Thyroid gland (tissue), 4 donors: ENCODE results near the gene PROM1. TPM values are rescaled to one million over a fixed set of nuclear protein-coding genes. Genes with fewer than 3 reads are reported as not detected.

Experiments used
- DNase-seq, 2 donors: peaks; one replicate each; pipeline ENCODE4 v3.0.0-alpha.2; 2019
- H3K27ac ChIP-seq, 3 donors: fragments of 200-600 bp; sonication (generic); 1 replicate in 2 of 3; 2 replicates in 1 of 3; pipeline ENCODE4 v1.5.1; 2016 to 2019; ENCODE audit warnings: mild to moderate bottlenecking in 1 of 3, moderate library complexity in 1 of 3
- H3K27me3 ChIP-seq: fragments of 200-600 bp; sonication (generic); one replicate; pipeline ENCODE4 v1.5.1; 2019
- H3K36me3 ChIP-seq, 2 donors: fragments of 200-600 bp; sonication (generic); one replicate each; pipeline ENCODE4 v1.5.1; 2016 to 2019
- H3K4me1 ChIP-seq, 2 donors: fragments of 200-600 bp; sonication (generic); one replicate each; pipeline ENCODE4 v1.5.1; 2017 to 2019
- H3K4me3 ChIP-seq, 3 donors: fragments of 200-600 bp; sonication (generic); replicated peaks in 1 of 3; 1 replicate in 2 of 3; 2 replicates in 1 of 3; pipeline ENCODE4 v1.5.1; 2016; ENCODE audit warnings: mild to moderate bottlenecking in 1 of 3
- H3K9me3 ChIP-seq: fragments of 200-600 bp; sonication (generic); one replicate; pipeline ENCODE4 v1.5.1; 2017
- POLR2A ChIP-seq, 2 donors: fragments of 450-650 bp; IDR thresholded peaks; one replicate each; pipeline ENCODE4 v1.6.1; 2017; ENCODE audit warnings: antibody characterized with exemption in 2 of 2, mild to moderate bottlenecking in 2 of 2, moderate library complexity in 1 of 2
- WGBS, 2 donors: methylation state at CpG; one replicate each; pipeline ENCODE4 v1.1.5; 2017; 5-methylcytosine and 5-hydroxymethylcytosine counted together
- intact Hi-C: fragments of 100-400 bp; cut with DNase I; formaldehyde crosslinking; loops from one replicate; pipeline ENCODE4 v1.15.1; 2023
- total RNA-seq, 4 donors: library from RNA; depleted of rRNA; stranded (reverse); fragments of >200 nt; gene quantifications; one replicate each; pipeline ENCODE4 v1.2.3, GENCODE V29; 2016
- TF ChIP-seq, protein P1 (sequence below), 6 experiments: fragments of 200-600 bp in 3 of 6; fragments of 450-650 bp in 3 of 6; sonication (generic) in 3 of 6; IDR thresholded peaks; one replicate each; pipeline ENCODE4 v1.5.1; 2016 to 2019; ENCODE audit warnings: antibody characterized with exemption in 6 of 6, mild to moderate bottlenecking in 2 of 6, inconsistent platforms in 1 of 6, moderate library complexity in 1 of 6

Gene PROM1, protein sequence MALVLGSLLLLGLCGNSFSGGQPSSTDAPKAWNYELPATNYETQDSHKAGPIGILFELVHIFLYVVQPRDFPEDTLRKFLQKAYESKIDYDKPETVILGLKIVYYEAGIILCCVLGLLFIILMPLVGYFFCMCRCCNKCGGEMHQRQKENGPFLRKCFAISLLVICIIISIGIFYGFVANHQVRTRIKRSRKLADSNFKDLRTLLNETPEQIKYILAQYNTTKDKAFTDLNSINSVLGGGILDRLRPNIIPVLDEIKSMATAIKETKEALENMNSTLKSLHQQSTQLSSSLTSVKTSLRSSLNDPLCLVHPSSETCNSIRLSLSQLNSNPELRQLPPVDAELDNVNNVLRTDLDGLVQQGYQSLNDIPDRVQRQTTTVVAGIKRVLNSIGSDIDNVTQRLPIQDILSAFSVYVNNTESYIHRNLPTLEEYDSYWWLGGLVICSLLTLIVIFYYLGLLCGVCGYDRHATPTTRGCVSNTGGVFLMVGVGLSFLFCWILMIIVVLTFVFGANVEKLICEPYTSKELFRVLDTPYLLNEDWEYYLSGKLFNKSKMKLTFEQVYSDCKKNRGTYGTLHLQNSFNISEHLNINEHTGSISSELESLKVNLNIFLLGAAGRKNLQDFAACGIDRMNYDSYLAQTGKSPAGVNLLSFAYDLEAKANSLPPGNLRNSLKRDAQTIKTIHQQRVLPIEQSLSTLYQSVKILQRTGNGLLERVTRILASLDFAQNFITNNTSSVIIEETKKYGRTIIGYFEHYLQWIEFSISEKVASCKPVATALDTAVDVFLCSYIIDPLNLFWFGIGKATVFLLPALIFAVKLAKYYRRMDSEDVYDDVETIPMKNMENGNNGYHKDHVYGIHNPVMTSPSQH
- 1 to 10 TPM in 3 of 4 donors, under 1 TPM in 1; 0.67 to 9.9 (median 2.3) TPM for total RNA-seq

DNA sequence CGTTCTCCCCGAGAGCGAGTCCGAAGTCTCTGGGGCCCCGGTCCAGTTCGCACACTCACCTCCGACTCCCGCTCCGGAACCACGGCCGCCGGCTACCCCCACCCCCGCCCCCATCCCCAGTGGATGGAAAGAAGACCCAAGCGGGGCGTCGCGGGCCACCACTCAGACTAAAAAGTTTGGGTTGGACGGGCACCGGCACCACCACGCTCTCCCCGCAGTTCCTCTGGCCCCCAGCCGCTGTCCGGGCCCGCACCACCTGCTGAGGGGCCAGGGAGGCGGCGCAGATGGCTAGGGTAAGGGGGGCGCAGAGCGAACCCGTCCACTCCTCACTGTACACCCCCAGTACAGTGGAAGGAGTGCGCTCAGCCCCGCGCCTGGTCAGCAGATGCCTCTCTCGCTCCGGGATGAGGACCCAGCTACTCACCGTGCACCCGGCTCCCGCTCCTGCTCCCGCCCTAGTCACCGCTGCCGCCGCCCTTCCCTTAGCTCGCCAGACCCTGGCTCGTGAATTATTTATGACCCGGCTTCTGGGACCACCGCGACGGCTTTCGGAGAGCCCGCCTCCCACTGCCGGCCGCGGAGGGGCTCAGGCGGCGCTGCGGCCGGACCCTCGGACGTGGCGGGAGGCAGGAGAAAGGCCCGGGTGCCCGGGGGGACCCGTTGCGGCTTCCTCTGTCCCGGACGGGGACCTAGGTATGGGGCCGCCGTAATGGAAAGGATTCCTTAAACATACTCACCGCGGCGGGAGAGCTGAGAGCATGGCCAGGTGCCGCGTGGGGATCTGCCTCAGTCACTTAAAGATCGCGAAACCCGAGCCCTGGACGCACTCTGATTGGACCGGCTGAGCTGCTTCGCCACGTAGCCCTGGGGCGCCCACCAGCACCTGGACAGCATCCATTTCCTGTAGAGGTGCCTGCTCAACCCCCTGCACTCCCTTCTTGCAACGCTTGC is at the start of gene PROM1:
Gene PROM1, minus strand, starts transcription at position 783 of the 951 bp plus-strand sequence. CDS start 8,117 bp downstream, outside the sequence.
- peak; percentile 22 to 49 for DNase-seq

DNA sequence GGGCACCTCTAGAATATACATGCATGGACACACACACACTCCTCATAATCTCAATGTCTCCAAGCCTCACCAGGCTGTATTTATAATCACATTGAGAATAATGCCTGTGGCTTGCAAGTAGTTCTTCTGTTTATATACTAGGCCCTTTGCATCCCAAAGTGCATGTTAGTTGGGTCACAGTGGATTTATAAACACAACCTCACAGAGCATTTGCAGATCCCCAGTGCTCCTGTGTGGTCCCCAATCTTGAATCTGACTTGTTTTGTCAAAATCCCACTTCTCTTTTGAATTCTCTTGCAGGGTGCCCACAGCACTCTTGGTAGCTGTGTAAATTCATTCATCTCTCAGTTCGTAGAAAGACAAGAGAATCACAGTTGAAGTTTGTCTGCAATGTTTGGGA is 49.6 kb upstream of the PROM1 start:
- 95 to 100% methylated on average over 1 of the region's 1 CpG for WGBS, 2 donors
- no peak for TF ChIP-seq POLR2A (IDR thresholded peaks at IDR 0.05)
- TF ChIP-seq, protein P1, sequence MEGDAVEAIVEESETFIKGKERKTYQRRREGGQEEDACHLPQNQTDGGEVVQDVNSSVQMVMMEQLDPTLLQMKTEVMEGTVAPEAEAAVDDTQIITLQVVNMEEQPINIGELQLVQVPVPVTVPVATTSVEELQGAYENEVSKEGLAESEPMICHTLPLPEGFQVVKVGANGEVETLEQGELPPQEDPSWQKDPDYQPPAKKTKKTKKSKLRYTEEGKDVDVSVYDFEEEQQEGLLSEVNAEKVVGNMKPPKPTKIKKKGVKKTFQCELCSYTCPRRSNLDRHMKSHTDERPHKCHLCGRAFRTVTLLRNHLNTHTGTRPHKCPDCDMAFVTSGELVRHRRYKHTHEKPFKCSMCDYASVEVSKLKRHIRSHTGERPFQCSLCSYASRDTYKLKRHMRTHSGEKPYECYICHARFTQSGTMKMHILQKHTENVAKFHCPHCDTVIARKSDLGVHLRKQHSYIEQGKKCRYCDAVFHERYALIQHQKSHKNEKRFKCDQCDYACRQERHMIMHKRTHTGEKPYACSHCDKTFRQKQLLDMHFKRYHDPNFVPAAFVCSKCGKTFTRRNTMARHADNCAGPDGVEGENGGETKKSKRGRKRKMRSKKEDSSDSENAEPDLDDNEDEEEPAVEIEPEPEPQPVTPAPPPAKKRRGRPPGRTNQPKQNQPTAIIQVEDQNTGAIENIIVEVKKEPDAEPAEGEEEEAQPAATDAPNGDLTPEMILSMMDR (IDR thresholded peaks at IDR 0.05): no peak
- H3K36me3 ChIP-seq: no peaks in the 10 kb centered on the region
- H3K4me3 ChIP-seq: no peak overlapping the region
- DNase-seq: no peak
- H3K9me3 ChIP-seq: no peaks in the 10 kb centered on the region
- H3K4me1 ChIP-seq: no peaks in the 10 kb centered on the region
- intact Hi-C loops: no loop called here
- no peaks in the 10 kb centered on the region for H3K27me3 ChIP-seq
- no peak overlapping the region for H3K27ac ChIP-seq

More for the DNA sequence above, at the start of gene PROM1:
- TF ChIP-seq POLR2A (IDR thresholded peaks at IDR 0.05): no peak
- TF ChIP-seq, protein P1 (IDR thresholded peaks at IDR 0.05): no peak
- no peaks in the 10 kb centered on the region for H3K36me3 ChIP-seq
- peak within 1 kb of the TSS; percentile 14 to 64 (median 36) for H3K4me3 ChIP-seq
- H3K27me3 ChIP-seq: no peaks in the 10 kb centered on the region
- whole genome bisulfite sequencing, 2 donors: 2 to 8% methylated on average over 15 to 26 of the region's 81 CpGs
- H3K9me3 ChIP-seq: no peaks in the 10 kb centered on the region
- intact Hi-C loops: no loop called here
- peaks cover 7 to 21% of the 10 kb centered on the region in 2 donors for H3K4me1 ChIP-seq
- no peak within 1 kb of the TSS for H3K27ac ChIP-seq

DNA sequence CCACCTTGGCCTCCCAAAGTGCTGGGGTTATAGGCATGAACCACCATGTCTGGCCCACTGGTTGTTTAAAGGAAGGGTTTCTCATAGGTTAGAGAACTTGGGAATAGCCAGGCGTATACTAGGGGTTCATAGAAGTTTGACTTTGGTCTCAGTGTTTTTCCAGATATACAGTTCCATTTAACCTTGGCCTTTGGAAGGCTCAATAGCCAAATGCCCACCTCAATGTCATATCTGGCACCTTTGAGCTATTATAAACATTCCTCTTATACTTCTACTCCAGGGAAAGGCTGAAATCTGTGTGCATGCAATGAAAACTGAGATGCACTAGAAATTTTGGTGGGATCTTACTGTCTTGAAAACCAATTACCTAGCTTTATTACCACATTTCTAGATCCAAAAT is 47.5 kb upstream of the PROM1 start:
- no peaks in the 10 kb centered on the region for H3K36me3 ChIP-seq
- no peak overlapping the region for H3K4me3 ChIP-seq
- no peaks in the 10 kb centered on the region for H3K9me3 ChIP-seq
- H3K27me3 ChIP-seq: no peaks in the 10 kb centered on the region
- DNase-seq: no peak
- TF ChIP-seq, protein P1 (IDR thresholded peaks at IDR 0.05): no peak
- no peak for TF ChIP-seq POLR2A (IDR thresholded peaks at IDR 0.05)
- intact Hi-C loops: no loop called here
- H3K27ac ChIP-seq: no peak overlapping the region
- no peaks in the 10 kb centered on the region for H3K4me1 ChIP-seq
- WGBS, 2 donors: 92 to 100% methylated on average over 1 of the region's 1 CpG

DNA sequence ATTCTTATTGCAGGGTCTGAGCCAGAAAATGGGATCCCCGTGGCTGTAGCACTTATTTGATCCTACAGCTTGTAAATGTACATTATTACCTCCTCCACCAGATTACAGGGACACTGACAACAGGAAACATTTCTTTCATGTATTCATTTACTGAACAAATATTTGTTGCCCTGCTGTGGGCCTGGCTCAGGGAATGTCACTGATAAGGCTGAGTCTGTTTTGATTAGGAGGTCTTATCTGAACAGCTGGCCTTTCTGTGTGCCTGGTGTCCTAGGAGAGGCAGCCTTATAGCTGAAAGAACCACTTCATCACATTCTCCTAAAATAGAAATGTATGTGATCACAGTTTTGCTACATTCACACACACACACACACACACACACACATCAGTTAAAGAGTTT is 45.5 kb upstream of the PROM1 start:
- TF ChIP-seq, protein P1 (IDR thresholded peaks at IDR 0.05): no peak
- no peak for TF ChIP-seq POLR2A (IDR thresholded peaks at IDR 0.05)
- no peaks in the 10 kb centered on the region for H3K9me3 ChIP-seq
- DNase-seq: no peak
- H3K27ac ChIP-seq: no peak overlapping the region
- no peaks in the 10 kb centered on the region for H3K27me3 ChIP-seq
- intact Hi-C loops: no loop called here
- no peaks in the 10 kb centered on the region for H3K4me1 ChIP-seq
- WGBS, 2 donors: 75 to 89% methylated on average over 1 of the region's 1 CpG
- H3K4me3 ChIP-seq: no peak overlapping the region
- no peaks in the 10 kb centered on the region for H3K36me3 ChIP-seq
